SK-N-SH (cell line): ENCODE measurements around the gene CCDC68. TPM values are rescaled to one million over a fixed set of nuclear protein-coding genes. Genes with fewer than 3 reads are reported as not detected.

ENCODE experiments used
- CTCF ChIA-PET: fragments of 300-600, 350-600 bp; formaldehyde crosslinking; extraction: SDS; loops from one replicate; lab custom pipeline; 2021; lab: Yijun Ruan, JAX
- POLR2A ChIA-PET: fragments of 350-600 bp; sonication (Branson Sonifier 250); formaldehyde crosslinking; extraction: SDS; loops from one replicate; lab custom pipeline; 2020; ENCODE audit warnings: antibody characterized with exemption, inconsistent platforms; lab: Yijun Ruan, JAX
- DNase-seq: peaks from one replicate; pipeline ENCODE4 v3.0.0; 2012
- H2AFZ ChIP-seq: fragments of 200-600 bp; sonication (generic); 2 replicates; pipeline ENCODE4 v1.8.1; 2016; ENCODE audit warnings: antibody characterized with exemption, mild to moderate bottlenecking, low read depth
- H3F3A ChIP-seq: fragments of 200-600 bp; sonication (generic); replicated peaks from 2 replicates; pipeline ENCODE3; 2016; ENCODE audit warnings: antibody characterized with exemption, mild to moderate bottlenecking; ENCODE audit not compliant: insufficient read depth
- H3K27ac ChIP-seq, 2 experiments: fragments of 200-500 bp in 1 of 2; fragments of 200-600 bp in 1 of 2; sonication (Bioruptor generic) in 1 of 2; sonication (generic), shearing (Covaris generic) in 1 of 2; 2 replicates each; pipeline versions ENCODE4 v1.5.1 to v1.6.1; 2014 to 2016; ENCODE audit warnings: low read depth in 2 of 2, inconsistent platforms in 1 of 2, low read length in 1 of 2, mild to moderate bottlenecking in 1 of 2, mixed read lengths in 1 of 2
- H3K27me3 ChIP-seq: fragments of 200-600 bp; sonication (generic), shearing (Covaris generic); 2 replicates; pipeline ENCODE4 v1.6.1; 2016; ENCODE audit warnings: mixed run types; ENCODE audit not compliant: insufficient read depth
- H3K36me3 ChIP-seq, 2 experiments: fragments of 200-500 bp in 1 of 2; fragments of 200-600 bp in 1 of 2; sonication (Bioruptor generic) in 1 of 2; sonication (generic) in 1 of 2; replicated peaks in 1 of 2; 2 replicates each; pipeline versions ENCODE3 to v1.5.1; 2014 to 2016; ENCODE audit warnings: low read length in 1 of 2, mild to moderate bottlenecking in 1 of 2; ENCODE audit not compliant: insufficient read depth in 2 of 2, control insufficient read depth in 1 of 2
- H3K4me1 ChIP-seq, 2 experiments: fragments of 200-500 bp in 1 of 2; fragments of 200-600 bp in 1 of 2; sonication (Bioruptor generic) in 1 of 2; sonication (generic), shearing (Covaris generic) in 1 of 2; 2 replicates each; pipeline versions ENCODE4 v1.5.1 to v1.6.1; 2014 to 2016; ENCODE audit warnings: low read depth in 1 of 2, low read length in 1 of 2, mixed run types in 1 of 2; ENCODE audit not compliant: insufficient read depth in 2 of 2, control insufficient read depth in 1 of 2
- H3K4me2 ChIP-seq: fragments of 200-600 bp; sonication (generic), shearing (Covaris generic); 2 replicates; pipeline ENCODE4 v1.6.1; 2017; ENCODE audit warnings: mixed run types
- H3K4me3 ChIP-seq, 2 experiments: fragments of 200-500 bp in 1 of 2; fragments of 200-600 bp in 1 of 2; sonication (Bioruptor generic) in 1 of 2; sonication (generic), shearing (Covaris generic) in 1 of 2; 2 replicates each; pipeline versions ENCODE4 v1.5.1 to v1.8.1; 2014 to 2016; ENCODE audit warnings: low read depth in 2 of 2, inconsistent platforms in 1 of 2, low read length in 1 of 2, mild to moderate bottlenecking in 1 of 2, mixed read lengths in 1 of 2, moderate library complexity in 1 of 2
- H3K79me2 ChIP-seq: fragments of 200-600 bp; sonication (generic); 2 replicates; pipeline ENCODE4 v1.8.1; 2017; ENCODE audit warnings: mild to moderate bottlenecking; ENCODE audit not compliant: insufficient read depth
- H3K9ac ChIP-seq: fragments of 200-600 bp; sonication (generic); 2 replicates; pipeline ENCODE4 v1.6.1; 2017; ENCODE audit warnings: mixed run types
- H3K9me2 ChIP-seq: fragments of 200-600 bp; sonication (generic); 2 replicates; pipeline ENCODE4 v1.6.1; 2017; ENCODE audit warnings: mixed run types
- H3K9me3 ChIP-seq: fragments of 200-600 bp; sonication (generic); 2 replicates; pipeline ENCODE4 v1.6.1; 2017; ENCODE audit warnings: mixed run types, mild to moderate bottlenecking, moderate library complexity
- H4K20me1 ChIP-seq: fragments of 200-600 bp; sonication (generic); 2 replicates; pipeline ENCODE4 v1.6.1; 2017; ENCODE audit warnings: mild to moderate bottlenecking, mixed run types; ENCODE audit not compliant: insufficient read depth
- EP300 ChIP-seq, 2 experiments: IDR thresholded peaks; 2 replicates each; pipeline versions ENCODE4 v1.4.0 to v1.6.1; 2012; ENCODE audit warnings: borderline replicate concordance in 1 of 2, low read depth in 1 of 2, low read length in 1 of 2
- EZH2phosphoT487 ChIP-seq: fragments of 200-600 bp; sonication (generic); IDR thresholded peaks from 2 replicates; pipeline ENCODE4 v1.6.1; 2017; ENCODE audit warnings: low read depth, mixed run types, mild to moderate bottlenecking, antibody characterized with exemption, moderate library complexity, borderline replicate concordance
- GATA2 ChIP-seq: sonication (generic); formaldehyde crosslinking; IDR thresholded peaks from 2 replicates; pipeline ENCODE4 v1.5.0; 2020; ENCODE audit warnings: mild to moderate bottlenecking, missing genetic modification reagents
- REST ChIP-seq: IDR thresholded peaks from 2 replicates; pipeline ENCODE4 v1.6.1; 2012; ENCODE audit warnings: mild to moderate bottlenecking, low read depth, low read length, moderate library complexity
- RFX5 ChIP-seq: IDR thresholded peaks from 2 replicates; pipeline ENCODE4 v1.6.1; 2012; ENCODE audit warnings: mild to moderate bottlenecking, improper control_type of control experiment, low read length
- RXRA ChIP-seq: IDR thresholded peaks from 2 replicates; pipeline ENCODE4 v1.4.0; 2012; ENCODE audit warnings: low read depth, mild to moderate bottlenecking, borderline replicate concordance
- SIN3A ChIP-seq: IDR thresholded peaks from 2 replicates; pipeline ENCODE4 v1.6.1; 2012; ENCODE audit warnings: low read depth, mild to moderate bottlenecking, low read length, moderate library complexity, borderline replicate concordance
- WGBS: methylation state at CpG from one replicate; pipeline ENCODE4 v1.1.6; 2017; ENCODE audit warnings: low lambda C conversion rate; 5-methylcytosine and 5-hydroxymethylcytosine counted together
- polyA plus RNA-seq, 3 experiments: library from polyadenylated mRNA; depleted of rRNA; stranded (reverse); fragments of >200 nt; gene quantifications; 2 replicates each; pipeline ENCODE4 v1.2.3, GENCODE V29; 2012
- TF ChIP-seq, protein P1 (sequence below): IDR thresholded peaks from 2 replicates; pipeline ENCODE4 v1.4.0; 2012; ENCODE audit warnings: low read depth, borderline replicate concordance
- TF ChIP-seq, protein P2 (sequence below): IDR thresholded peaks from 2 replicates; pipeline ENCODE4 v1.4.0; 2012; ENCODE audit warnings: low read depth, borderline replicate concordance

CCDC68 gene
- polyA plus RNA-seq, 1 of the 3 experiments (the other 2 are of a cell fraction), result not detected

DNA sequence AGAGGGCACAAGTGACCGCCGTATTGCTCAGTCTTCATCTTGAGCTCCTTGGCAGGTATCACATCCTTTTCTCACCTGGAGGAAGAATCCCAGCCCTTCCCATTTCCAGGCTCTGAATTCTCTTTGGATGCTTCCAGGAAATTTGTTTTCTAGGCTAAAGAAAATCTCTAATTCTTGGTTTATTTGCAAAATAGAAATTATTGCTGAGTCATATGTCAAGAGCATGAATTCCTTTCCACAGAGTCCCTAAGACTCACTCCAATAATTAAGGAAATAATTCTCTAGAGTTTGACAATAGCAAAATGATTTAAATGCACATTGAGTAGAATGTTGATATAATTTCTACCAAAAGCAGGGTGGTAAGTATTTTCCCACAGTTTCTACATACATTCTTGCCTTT is 16.3 kb upstream of the CCDC68 start:
- no peaks in the 10 kb centered on the region for H3K79me2 ChIP-seq
- H2AFZ ChIP-seq, result no peak overlapping the region
- H3K9me3 ChIP-seq, result no peaks in the 10 kb centered on the region
- ChIA-PET POLR2A (no interaction called here), CTCF (interaction anchor here (1.1 to 1.8 kb wide), 5 partner anchors 8 to 305 kb away, joined by 3 to 5 read pairs (median 4); no protein-coding TSS in a partner anchor)
- H3K9ac ChIP-seq, result no peak overlapping the region
- no peaks in the 10 kb centered on the region for H4K20me1 ChIP-seq
- no peaks in the 10 kb centered on the region for H3K9me2 ChIP-seq
- H3K27me3 ChIP-seq, result no peaks in the 10 kb centered on the region
- 50% methylated on average over 2 of the region's 2 CpGs for WGBS
- H3K4me2 ChIP-seq, result no peak overlapping the region
- TF ChIP-seq, protein P1, sequence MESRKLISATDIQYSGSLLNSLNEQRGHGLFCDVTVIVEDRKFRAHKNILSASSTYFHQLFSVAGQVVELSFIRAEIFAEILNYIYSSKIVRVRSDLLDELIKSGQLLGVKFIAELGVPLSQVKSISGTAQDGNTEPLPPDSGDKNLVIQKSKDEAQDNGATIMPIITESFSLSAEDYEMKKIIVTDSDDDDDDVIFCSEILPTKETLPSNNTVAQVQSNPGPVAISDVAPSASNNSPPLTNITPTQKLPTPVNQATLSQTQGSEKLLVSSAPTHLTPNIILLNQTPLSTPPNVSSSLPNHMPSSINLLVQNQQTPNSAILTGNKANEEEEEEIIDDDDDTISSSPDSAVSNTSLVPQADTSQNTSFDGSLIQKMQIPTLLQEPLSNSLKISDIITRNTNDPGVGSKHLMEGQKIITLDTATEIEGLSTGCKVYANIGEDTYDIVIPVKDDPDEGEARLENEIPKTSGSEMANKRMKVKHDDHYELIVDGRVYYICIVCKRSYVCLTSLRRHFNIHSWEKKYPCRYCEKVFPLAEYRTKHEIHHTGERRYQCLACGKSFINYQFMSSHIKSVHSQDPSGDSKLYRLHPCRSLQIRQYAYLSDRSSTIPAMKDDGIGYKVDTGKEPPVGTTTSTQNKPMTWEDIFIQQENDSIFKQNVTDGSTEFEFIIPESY, result no peak
- TF ChIP-seq, protein P2, sequence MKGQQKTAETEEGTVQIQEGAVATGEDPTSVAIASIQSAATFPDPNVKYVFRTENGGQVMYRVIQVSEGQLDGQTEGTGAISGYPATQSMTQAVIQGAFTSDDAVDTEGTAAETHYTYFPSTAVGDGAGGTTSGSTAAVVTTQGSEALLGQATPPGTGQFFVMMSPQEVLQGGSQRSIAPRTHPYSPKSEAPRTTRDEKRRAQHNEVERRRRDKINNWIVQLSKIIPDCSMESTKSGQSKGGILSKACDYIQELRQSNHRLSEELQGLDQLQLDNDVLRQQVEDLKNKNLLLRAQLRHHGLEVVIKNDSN, result no peak
- no peak for TF ChIP-seq EP300 (IDR thresholded peaks at IDR 0.05; ENCODE audit: borderline replicate concordance in 1 of 2, low read depth in 1 of 2, low read length in 1 of 2)
- TF ChIP-seq GATA2 (CRISPR knock-in tag), result no peak
- TF ChIP-seq, all 33 proteins: peak for 0
- DNase-seq, result no peak
- H3K4me3 ChIP-seq, result no peak overlapping the region
- no peaks in the 10 kb centered on the region for H3F3A ChIP-seq
- no peak overlapping the region for H3K27ac ChIP-seq
- no peaks in the 10 kb centered on the region for H3K4me1 ChIP-seq
- H3K36me3 ChIP-seq, result no peaks in the 10 kb centered on the region

- Histone ChIP-seq H3K27ac (no peak overlapping the region), H3K79me2 (no peaks in the 10 kb centered on the region), H3K4me2 (no peak overlapping the region), H3K4me3 (no peak overlapping the region), H2AFZ (no peak overlapping the region), H4K20me1 (no peaks in the 10 kb centered on the region), H3K9ac (no peak overlapping the region), H3K9me2 (no peaks in the 10 kb centered on the region), H3K27me3 (no peaks in the 10 kb centered on the region), H3K9me3 (no peaks in the 10 kb centered on the region), H3K4me1 (no peaks in the 10 kb centered on the region), H3F3A (no peaks in the 10 kb centered on the region), H3K36me3 (no peaks in the 10 kb centered on the region)
- WGBS, result 78% methylated on average over 7 of the region's 7 CpGs
- no peak for DNase-seq
- ChIA-PET CTCF (no interaction called here), POLR2A (no interaction called here)
- TF ChIP-seq RXRA, result no peak
- TF ChIP-seq SIN3A, result no peak
- no peak for TF ChIP-seq EZH2phosphoT487
- TF ChIP-seq REST, result no peak
- TF ChIP-seq EP300 (IDR thresholded peaks at IDR 0.05; ENCODE audit: borderline replicate concordance in 1 of 2, low read depth in 1 of 2, low read length in 1 of 2), result no peak
- TF ChIP-seq RFX5, result no peak
Measured at GRCh38 chr18:54973046-54973445, 13.8 kb upstream of the CCDC68 start.
